Measurements from ENCODE around the gene ATXN7L1. TPM values are rescaled to one million over a fixed set of nuclear protein-coding genes. Genes with fewer than 3 reads are reported as not detected.

The ATXN7L1 gene
- polyA plus RNA-seq, 1 of the 3 experiments (the other 2 are of a cell fraction), result 6.0 TPM

DNA sequence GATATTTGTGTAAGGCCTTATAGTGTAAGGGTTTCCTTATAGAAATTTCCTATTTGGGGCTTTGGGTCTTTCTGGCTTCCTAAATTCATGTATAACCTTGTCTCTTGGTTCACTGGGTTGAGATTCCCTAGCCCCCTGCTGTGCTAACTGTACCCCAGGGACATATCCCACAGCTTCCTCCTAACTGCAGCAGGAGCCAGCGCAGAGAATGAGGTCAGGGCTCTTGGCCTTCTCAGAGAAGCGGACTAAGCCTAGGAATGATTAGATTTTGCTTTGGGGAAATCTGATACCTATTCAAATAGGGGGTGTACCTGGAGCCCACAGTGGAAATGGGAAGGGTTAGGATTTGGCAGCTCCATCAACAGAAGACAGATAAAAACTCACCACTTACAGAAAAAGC lies 157.0 kb downstream of the ATXN7L1 start:
- H3K4me1 ChIP-seq (ENCODE audit: control insufficient read depth in 1 of 2, insufficient read depth in 2 of 2, low read depth in 1 of 2, low read length in 1 of 2), result no peaks in the 10 kb centered on the region; a peak in 1 of 4 replicates
- H3K9ac ChIP-seq, result no peak overlapping the region
- no peak overlapping the region for H3K4me3 ChIP-seq (ENCODE audit: low read depth in 2 of 2, low read length in 1 of 2)
- no peaks in the 10 kb centered on the region for H3K9me3 ChIP-seq
- H3K27ac ChIP-seq (ENCODE audit: low read depth in 2 of 2, low read length in 1 of 2), result no peak overlapping the region
- H3K27me3 ChIP-seq (ENCODE audit: insufficient read depth), result no peaks in the 10 kb centered on the region
- no peaks in the 10 kb centered on the region for H3K36me3 ChIP-seq (replicated peaks in 1 of 2; ENCODE audit: control insufficient read depth in 1 of 2, insufficient read depth in 2 of 2, low read length in 1 of 2)
- 100% methylated on average over 2 of the region's 2 CpGs for WGBS (ENCODE audit: low lambda C conversion rate)
- POLR2A ChIA-PET, result no interaction called here
- DNase-seq, result no peak
- no peaks in the 10 kb centered on the region for H3K9me2 ChIP-seq
- H4K20me1 ChIP-seq (ENCODE audit: insufficient read depth), result no peaks in the 10 kb centered on the region
- H3K79me2 ChIP-seq (ENCODE audit: insufficient read depth), result no peaks in the 10 kb centered on the region
- TF ChIP-seq NFIC (IDR thresholded peaks at IDR 0.05; ENCODE audit: borderline replicate concordance) (no peak), NRF1 (IDR thresholded peaks at IDR 0.05; ENCODE audit: low read depth, low read length) (no peak)
- CTCF ChIA-PET, result interaction anchor here (0.6 to 0.9 kb wide), 2 partner anchors 38 to 323 kb away, joined by 3 read pairs; no protein-coding TSS in a partner anchor
- H3F3A ChIP-seq (replicated peaks; ENCODE audit: insufficient read depth), result no peaks in the 10 kb centered on the region
- H3K4me2 ChIP-seq, result no peak overlapping the region
- H2AFZ ChIP-seq (ENCODE audit: low read depth), result no peak overlapping the region

DNA sequence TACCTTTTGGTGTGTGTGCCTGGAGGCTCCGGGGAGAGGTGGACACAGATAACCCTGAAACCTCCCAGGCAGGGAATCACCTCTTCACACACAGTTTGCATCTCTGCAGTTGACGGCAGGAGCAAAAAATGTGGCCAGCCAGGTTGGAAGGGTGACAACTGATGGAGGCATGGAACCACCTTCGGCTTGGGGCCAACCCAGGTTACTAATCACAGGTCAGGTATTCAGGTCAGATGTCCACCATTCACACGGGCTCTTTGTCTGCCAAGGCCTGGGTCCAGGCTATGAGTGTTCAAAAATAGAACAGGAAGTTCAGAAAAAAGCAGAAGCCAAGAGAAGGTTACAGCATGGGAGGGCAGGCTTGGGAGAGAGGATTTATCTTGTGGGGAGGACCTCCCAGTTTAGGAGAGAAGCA lies 157.9 kb downstream of the ATXN7L1 start:
- Histone ChIP-seq H3K27me3 (ENCODE audit: insufficient read depth) (no peaks in the 10 kb centered on the region), H3K36me3 (replicated peaks in 1 of 2; ENCODE audit: control insufficient read depth in 1 of 2, insufficient read depth in 2 of 2, low read length in 1 of 2) (no peaks in the 10 kb centered on the region), H3F3A (replicated peaks; ENCODE audit: insufficient read depth) (no peaks in the 10 kb centered on the region), H3K9me2 (no peaks in the 10 kb centered on the region), H4K20me1 (ENCODE audit: insufficient read depth) (no peaks in the 10 kb centered on the region), H3K4me2 (no peak overlapping the region), H3K4me1 (ENCODE audit: control insufficient read depth in 1 of 2, insufficient read depth in 2 of 2, low read depth in 1 of 2, low read length in 1 of 2) (peaks cover 0 to 3% of the 10 kb centered on the region in 2 experiments; a peak in 1 of 4 replicates), H3K79me2 (ENCODE audit: insufficient read depth) (no peaks in the 10 kb centered on the region), H3K9ac (no peak overlapping the region), H3K9me3 (no peaks in the 10 kb centered on the region), H3K4me3 (ENCODE audit: low read depth in 2 of 2, low read length in 1 of 2) (no peak overlapping the region), H3K27ac (ENCODE audit: low read depth in 2 of 2, low read length in 1 of 2) (no peak overlapping the region), H2AFZ (ENCODE audit: low read depth) (no peak overlapping the region)
- CTCF ChIA-PET, result interaction anchor here (0.9 kb wide), 1 partner anchor 39 kb away, joined by 3 read pairs; no protein-coding TSS in a partner anchor
- TF ChIP-seq EZH2phosphoT487 (IDR thresholded peaks at IDR 0.05; ENCODE audit: borderline replicate concordance, low read depth), result no peak
- TF ChIP-seq, protein P1, sequence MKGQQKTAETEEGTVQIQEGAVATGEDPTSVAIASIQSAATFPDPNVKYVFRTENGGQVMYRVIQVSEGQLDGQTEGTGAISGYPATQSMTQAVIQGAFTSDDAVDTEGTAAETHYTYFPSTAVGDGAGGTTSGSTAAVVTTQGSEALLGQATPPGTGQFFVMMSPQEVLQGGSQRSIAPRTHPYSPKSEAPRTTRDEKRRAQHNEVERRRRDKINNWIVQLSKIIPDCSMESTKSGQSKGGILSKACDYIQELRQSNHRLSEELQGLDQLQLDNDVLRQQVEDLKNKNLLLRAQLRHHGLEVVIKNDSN (IDR thresholded peaks at IDR 0.05; ENCODE audit: borderline replicate concordance, low read depth), result no peak
- no peak for TF ChIP-seq TCF12 (IDR thresholded peaks at IDR 0.05)
- no peak for TF ChIP-seq TEAD4 (IDR thresholded peaks at IDR 0.05; ENCODE audit: borderline replicate concordance, insufficient read depth)
- no peak for TF ChIP-seq YY1 (IDR thresholded peaks at IDR 0.05; ENCODE audit: low read depth)
- TF ChIP-seq, protein P2, sequence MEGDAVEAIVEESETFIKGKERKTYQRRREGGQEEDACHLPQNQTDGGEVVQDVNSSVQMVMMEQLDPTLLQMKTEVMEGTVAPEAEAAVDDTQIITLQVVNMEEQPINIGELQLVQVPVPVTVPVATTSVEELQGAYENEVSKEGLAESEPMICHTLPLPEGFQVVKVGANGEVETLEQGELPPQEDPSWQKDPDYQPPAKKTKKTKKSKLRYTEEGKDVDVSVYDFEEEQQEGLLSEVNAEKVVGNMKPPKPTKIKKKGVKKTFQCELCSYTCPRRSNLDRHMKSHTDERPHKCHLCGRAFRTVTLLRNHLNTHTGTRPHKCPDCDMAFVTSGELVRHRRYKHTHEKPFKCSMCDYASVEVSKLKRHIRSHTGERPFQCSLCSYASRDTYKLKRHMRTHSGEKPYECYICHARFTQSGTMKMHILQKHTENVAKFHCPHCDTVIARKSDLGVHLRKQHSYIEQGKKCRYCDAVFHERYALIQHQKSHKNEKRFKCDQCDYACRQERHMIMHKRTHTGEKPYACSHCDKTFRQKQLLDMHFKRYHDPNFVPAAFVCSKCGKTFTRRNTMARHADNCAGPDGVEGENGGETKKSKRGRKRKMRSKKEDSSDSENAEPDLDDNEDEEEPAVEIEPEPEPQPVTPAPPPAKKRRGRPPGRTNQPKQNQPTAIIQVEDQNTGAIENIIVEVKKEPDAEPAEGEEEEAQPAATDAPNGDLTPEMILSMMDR (IDR thresholded peaks at IDR 0.05), result no peak
- no peak for TF ChIP-seq TAF1 (IDR thresholded peaks at IDR 0.05; ENCODE audit: borderline replicate concordance, low read depth, low read length)
- TF ChIP-seq FOXJ3 (CRISPR knock-in tag; IDR thresholded peaks at IDR 0.05), result no peak
- no peak for TF ChIP-seq RCOR1 (IDR thresholded peaks at IDR 0.05; ENCODE audit: low read length)
- no peak for TF ChIP-seq GABPA (IDR thresholded peaks at IDR 0.05; ENCODE audit: low read depth)
- TF ChIP-seq CHD2 (IDR thresholded peaks at IDR 0.05; ENCODE audit: low read length, partially characterized antibody), result no peak
- no peak for TF ChIP-seq POLR2AphosphoS5 (IDR thresholded peaks at IDR 0.05; ENCODE audit: low read depth, low read length)
- TF ChIP-seq MXI1 (IDR thresholded peaks at IDR 0.05; ENCODE audit: low read depth, low read length), result no peak
- no peak for TF ChIP-seq SMC3 (IDR thresholded peaks at IDR 0.05; ENCODE audit: low read depth, low read length)
- TF ChIP-seq, protein P3, sequence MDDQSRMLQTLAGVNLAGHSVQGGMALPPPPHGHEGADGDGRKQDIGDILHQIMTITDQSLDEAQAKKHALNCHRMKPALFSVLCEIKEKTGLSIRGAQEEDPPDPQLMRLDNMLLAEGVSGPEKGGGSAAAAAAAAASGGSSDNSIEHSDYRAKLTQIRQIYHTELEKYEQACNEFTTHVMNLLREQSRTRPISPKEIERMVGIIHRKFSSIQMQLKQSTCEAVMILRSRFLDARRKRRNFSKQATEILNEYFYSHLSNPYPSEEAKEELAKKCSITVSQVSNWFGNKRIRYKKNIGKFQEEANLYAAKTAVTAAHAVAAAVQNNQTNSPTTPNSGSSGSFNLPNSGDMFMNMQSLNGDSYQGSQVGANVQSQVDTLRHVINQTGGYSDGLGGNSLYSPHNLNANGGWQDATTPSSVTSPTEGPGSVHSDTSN (IDR thresholded peaks at IDR 0.05), result no peak
- TF ChIP-seq, protein P4, sequence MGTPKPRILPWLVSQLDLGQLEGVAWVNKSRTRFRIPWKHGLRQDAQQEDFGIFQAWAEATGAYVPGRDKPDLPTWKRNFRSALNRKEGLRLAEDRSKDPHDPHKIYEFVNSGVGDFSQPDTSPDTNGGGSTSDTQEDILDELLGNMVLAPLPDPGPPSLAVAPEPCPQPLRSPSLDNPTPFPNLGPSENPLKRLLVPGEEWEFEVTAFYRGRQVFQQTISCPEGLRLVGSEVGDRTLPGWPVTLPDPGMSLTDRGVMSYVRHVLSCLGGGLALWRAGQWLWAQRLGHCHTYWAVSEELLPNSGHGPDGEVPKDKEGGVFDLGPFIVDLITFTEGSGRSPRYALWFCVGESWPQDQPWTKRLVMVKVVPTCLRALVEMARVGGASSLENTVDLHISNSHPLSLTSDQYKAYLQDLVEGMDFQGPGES (IDR thresholded peaks at IDR 0.05; ENCODE audit: low read depth, low read length), result no peak
- no peak for DNase-seq
- POLR2A ChIA-PET, result no interaction called here
- 89% methylated on average over 4 of the region's 4 CpGs for WGBS (ENCODE audit: low lambda C conversion rate)

All from SK-N-SH (cell line).